NCI-H1048 (cell line): ENCODE measurements around the gene LRGUK.
"Not testable (repeated sequence)": the region's sequence is repeated elsewhere in the genome, so short reads cannot be mapped to it uniquely, and the experiment has no call there.

ENCODE experiments used
- DNase-seq: peaks from one replicate; lab custom pipeline; 2025; lab: John Stamatoyannopoulos, UW

LRGUK gene

GRCh38 chr7:134126966-134127848 lies at the start of gene LRGUK:
TSS of gene LRGUK (plus strand) at chr7:134127340. CDS start at chr7:134127368, 28 bp downstream.
- DNase-seq, result peak; percentile 28

GRCh38 chr7:134077560-134077959 lies 49.6 kb upstream of the LRGUK start:
- DNase-seq, result not testable (repeated sequence)

- no peak for DNase-seq
These were observed 48.1 kb upstream of the LRGUK start for GRCh38 chr7:134078991-134079390.

- no peak for DNase-seq
These were observed 45.4 kb upstream of the LRGUK start for GRCh38 chr7:134081695-134082094.

GRCh38 chr7:134083766-134084487 lies 43.2 kb upstream of the LRGUK start:
- DNase-seq, result no peak

- DNase-seq, result no peak
These were observed 42.5 kb upstream of the LRGUK start for GRCh38 chr7:134084488-134085144.

- DNase-seq, result no peak
These were observed 41.8 kb upstream of the LRGUK start for GRCh38 chr7:134085311-134085710.

- DNase-seq, result no peak
These were observed 40.0 kb upstream of the LRGUK start for GRCh38 chr7:134086998-134087735.

- no peak for DNase-seq
These were observed 38.9 kb upstream of the LRGUK start for GRCh38 chr7:134088199-134088598.

GRCh38 chr7:134089446-134089845 lies 37.7 kb upstream of the LRGUK start:
- DNase-seq, result no peak

GRCh38 chr7:134098072-134098471 lies 29.1 kb upstream of the LRGUK start:
- no peak for DNase-seq

- DNase-seq, result no peak
These were observed 25.4 kb upstream of the LRGUK start for GRCh38 chr7:134101716-134102115.

GRCh38 chr7:134104166-134104565 lies 23.0 kb upstream of the LRGUK start:
- no peak for DNase-seq

GRCh38 chr7:134105841-134106240 lies 21.3 kb upstream of the LRGUK start:
- DNase-seq, result no peak

GRCh38 chr7:134108802-134109201 lies 18.3 kb upstream of the LRGUK start:
- DNase-seq, result no peak

- no peak for DNase-seq
These were observed 13.5 kb upstream of the LRGUK start for GRCh38 chr7:134113655-134114054.

GRCh38 chr7:134114992-134115391 lies 12.1 kb upstream of the LRGUK start:
- no peak for DNase-seq

GRCh38 chr7:134120405-134120804 lies 6.7 kb upstream of the LRGUK start:
- DNase-seq, result no peak

GRCh38 chr7:134121632-134122139 lies 5.5 kb upstream of the LRGUK start:
- no peak for DNase-seq

- no peak for DNase-seq
These were observed 4.2 kb upstream of the LRGUK start for GRCh38 chr7:134122980-134123379.

GRCh38 chr7:134126146-134126545 lies 994 bp upstream of the LRGUK start:
- no peak for DNase-seq

- DNase-seq, result no peak
These were observed 559 bp upstream of the LRGUK start for GRCh38 chr7:134126596-134126965.
